Right atrium auricular region (tissue), 2 donors: ENCODE data around the gene BCKDHB. TPM values are rescaled to one million over a fixed set of nuclear protein-coding genes. Genes with fewer than 3 reads are reported as not detected.

Experiments used
- DNase-seq: peaks from one replicate; pipeline ENCODE4 v3.0.0-alpha.2; 2019; ENCODE audit warnings: low spot score
- H3K27ac ChIP-seq, 2 donors: fragments of 200-600 bp; sonication (generic); 1 replicate in 1 of 2; 2 replicates in 1 of 2; pipeline ENCODE4 v1.5.1; 2016 to 2019
- H3K27me3 ChIP-seq, 2 donors: fragments of 200-600 bp; sonication (generic); one replicate each; pipeline versions ENCODE4 v1.5.1 to v1.6.0; 2017 to 2019
- H3K36me3 ChIP-seq: fragments of 200-600 bp; sonication (generic); one replicate; pipeline ENCODE4 v1.5.1; 2016
- H3K4me1 ChIP-seq, 2 donors: fragments of 200-600 bp; sonication (generic); one replicate each; pipeline versions ENCODE4 v1.5.1 to v1.6.0; 2017 to 2019
- H3K4me3 ChIP-seq, 2 donors: fragments of 200-600 bp; sonication (generic); 1 replicate in 1 of 2; 2 replicates in 1 of 2; pipeline ENCODE4 v1.5.1; 2017 to 2019; ENCODE audit warnings: mild to moderate bottlenecking in 1 of 2, moderate library complexity in 1 of 2
- H3K9me3 ChIP-seq, 2 donors: fragments of 200-600 bp; sonication (generic); one replicate each; pipeline ENCODE4 v1.5.1; 2019
- CTCF ChIP-seq, 2 donors: fragments of 200-600 bp; sonication (generic); IDR thresholded peaks; one replicate each; pipeline ENCODE4 v1.5.1; 2019; ENCODE audit warnings: antibody characterized with exemption in 2 of 2
- total RNA-seq, 2 donors: library from RNA; depleted of rRNA; stranded (reverse); fragments of >200 nt; gene quantifications; one replicate each; pipeline ENCODE4 v1.1.0, GENCODE V29; 2016

The BCKDHB gene
- total RNA-seq, 2 donors from 2014 or later, result 8.1 to 23.3 TPM

DNA sequence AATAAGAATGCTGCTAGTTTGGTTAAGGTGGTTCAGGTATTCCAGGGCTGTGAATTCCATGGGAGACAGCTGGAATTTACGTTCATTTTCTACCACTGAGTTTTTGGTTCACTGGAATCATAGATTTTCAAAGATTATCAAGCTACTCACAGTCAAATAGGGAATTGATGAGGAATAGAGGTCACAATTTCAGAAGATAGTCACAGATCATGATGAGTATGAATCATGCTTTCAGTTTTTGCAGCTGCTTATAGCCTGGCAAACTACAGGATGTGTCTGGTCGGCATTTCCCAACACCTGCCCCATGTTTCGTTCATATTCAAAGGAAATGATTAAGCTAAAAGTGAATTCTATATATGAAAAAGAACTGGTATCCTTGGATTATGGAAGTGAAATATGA, 58.7 kb downstream of the BCKDHB start:
- DNase-seq, result no peak
- Histone ChIP-seq H3K36me3 (no peaks in the 10 kb centered on the region), H3K4me3 (no peak overlapping the region), H3K27me3 (no peaks in the 10 kb centered on the region), H3K27ac (no peak overlapping the region), H3K9me3 (no peaks in the 10 kb centered on the region), H3K4me1 (no peaks in the 10 kb centered on the region)
- no peak for TF ChIP-seq CTCF (IDR thresholded peaks at IDR 0.05)

GRCh38 chr6:80165819-80166218, 59.3 kb downstream of the BCKDHB start:
- DNase-seq, result no peak
- H3K27ac ChIP-seq, result no peak overlapping the region
- TF ChIP-seq CTCF (IDR thresholded peaks at IDR 0.05), result no peak
- no peaks in the 10 kb centered on the region for H3K4me1 ChIP-seq
- no peaks in the 10 kb centered on the region for H3K27me3 ChIP-seq
- no peaks in the 10 kb centered on the region for H3K9me3 ChIP-seq
- H3K4me3 ChIP-seq, result no peak overlapping the region
- no peaks in the 10 kb centered on the region for H3K36me3 ChIP-seq

DNA sequence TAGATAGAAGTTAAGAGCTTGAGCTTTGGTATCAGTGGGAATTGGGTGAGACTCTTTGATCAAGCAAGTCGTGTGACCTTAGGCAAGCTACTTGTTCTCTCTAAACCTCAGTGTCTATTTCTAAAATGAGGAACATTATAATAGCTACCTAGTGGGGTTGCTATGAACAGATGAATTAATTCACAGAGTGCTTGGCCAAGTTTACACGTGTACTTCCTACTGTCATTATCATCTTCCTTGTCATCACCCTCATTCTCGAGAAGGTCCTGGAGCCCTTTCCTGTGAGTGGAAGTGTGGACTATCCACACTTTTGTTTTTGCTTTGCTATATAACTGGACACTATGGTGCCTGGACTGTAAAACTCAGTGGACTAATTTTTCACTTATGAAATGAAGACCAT, 64.0 kb downstream of the BCKDHB start:
- Histone ChIP-seq H3K9me3 (no peaks in the 10 kb centered on the region), H3K4me3 (no peak overlapping the region), H3K4me1 (no peaks in the 10 kb centered on the region), H3K36me3 (no peaks in the 10 kb centered on the region), H3K27me3 (no peaks in the 10 kb centered on the region), H3K27ac (no peak overlapping the region)
- DNase-seq, result no peak
- no peak for TF ChIP-seq CTCF (IDR thresholded peaks at IDR 0.05)

DNA sequence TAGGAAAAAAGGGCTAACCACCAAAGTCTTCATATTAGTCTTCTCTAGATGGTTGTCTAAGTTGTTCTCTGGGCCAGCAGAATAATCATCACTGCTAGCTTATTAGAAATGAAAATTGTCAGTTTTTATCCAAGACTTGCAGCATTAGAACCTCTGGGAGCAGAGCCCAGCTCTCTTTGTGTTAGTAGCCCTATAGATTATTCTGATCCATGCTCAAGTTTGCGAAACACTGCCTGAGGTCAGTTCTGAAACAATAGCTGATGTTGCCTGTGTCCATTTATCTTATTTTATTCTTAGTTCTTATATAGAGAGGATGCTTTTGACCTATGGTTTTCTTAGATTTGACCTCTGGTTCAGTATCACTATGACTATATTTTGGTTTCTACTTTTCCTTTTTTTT, 66.9 kb downstream of the BCKDHB start:
- no peak for DNase-seq
- TF ChIP-seq CTCF (IDR thresholded peaks at IDR 0.05), result no peak
- Histone ChIP-seq H3K36me3 (no peaks in the 10 kb centered on the region), H3K27ac (no peak overlapping the region), H3K4me3 (no peak overlapping the region), H3K4me1 (no peaks in the 10 kb centered on the region), H3K27me3 (no peaks in the 10 kb centered on the region), H3K9me3 (no peaks in the 10 kb centered on the region)

DNA sequence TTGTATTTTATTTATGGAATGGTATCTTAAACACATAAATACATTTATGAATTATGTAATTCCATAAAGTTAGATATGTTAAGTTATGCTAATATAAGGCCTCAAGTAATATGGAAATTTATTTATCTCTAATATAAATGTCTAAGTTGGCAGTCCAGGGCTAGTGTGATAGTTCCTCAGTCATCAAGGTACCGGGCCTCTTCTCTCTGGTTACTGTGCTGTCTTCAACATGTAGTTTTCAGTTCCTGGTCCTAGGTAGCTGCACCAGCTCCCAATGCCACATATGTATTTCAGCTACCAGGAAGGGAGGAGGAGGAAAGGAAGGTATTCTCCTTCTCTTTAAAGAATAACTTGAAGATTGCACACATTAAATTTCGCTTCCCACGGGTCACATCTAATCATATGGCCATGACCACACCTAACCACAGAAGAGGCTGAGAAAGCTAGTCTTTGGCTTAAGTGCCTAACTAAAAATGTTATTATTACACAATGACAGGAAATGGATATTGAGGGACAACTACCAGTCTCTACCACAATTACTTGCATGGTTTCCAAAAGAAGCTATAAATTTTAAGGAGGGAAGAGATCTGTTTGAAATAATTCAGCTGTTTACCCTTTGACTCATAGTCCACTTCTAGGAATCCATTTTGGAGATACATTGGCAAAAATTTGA, 68.6 kb downstream of the BCKDHB start:
- no peaks in the 10 kb centered on the region for H3K36me3 ChIP-seq
- no peaks in the 10 kb centered on the region for H3K27me3 ChIP-seq
- H3K9me3 ChIP-seq, result no peaks in the 10 kb centered on the region
- TF ChIP-seq CTCF (IDR thresholded peaks at IDR 0.05), result no peak
- no peak for DNase-seq
- H3K4me1 ChIP-seq, result no peaks in the 10 kb centered on the region
- H3K4me3 ChIP-seq, result no peak overlapping the region
- H3K27ac ChIP-seq, result no peak overlapping the region

- Histone ChIP-seq H3K4me3 (no peak overlapping the region), H3K4me1 (no peaks in the 10 kb centered on the region), H3K27me3 (no peaks in the 10 kb centered on the region), H3K27ac (no peak overlapping the region), H3K36me3 (no peaks in the 10 kb centered on the region), H3K9me3 (no peaks in the 10 kb centered on the region)
- no peak for DNase-seq
- no peak for TF ChIP-seq CTCF (IDR thresholded peaks at IDR 0.05)
Observed at GRCh38 chr6:80179695-80180094, 73.2 kb downstream of the BCKDHB start.
